HepG2 (cell line): ENCODE results near the gene CHN1. TPM values are rescaled to one million over a fixed set of nuclear protein-coding genes. Genes with fewer than 3 reads are reported as not detected.

Source experiments
- ATAC-seq: fragments of 200-7000 bp; cut with Tn5 transposase; 3 replicates; pipeline ENCODE4 v1.9.1; 2020; ENCODE audit warnings: mild to moderate bottlenecking, moderate library complexity
- BruUV-seq: library from RNA; stranded (reverse); fragments of 400-500 nt; replicated peaks from 2 replicates; lab custom pipeline; 2021; lab: Mats Ljungman, UMichigan
- CTCF ChIA-PET: fragments of 300-600 bp; formaldehyde crosslinking; extraction: SDS; loops from one replicate; lab custom pipeline; 2021; ENCODE audit warnings: low total read pairs, inconsistent platforms, low intra/inter-chr PET ratio; lab: Yijun Ruan, JAX
- POLR2A ChIA-PET: fragments of 350-600 bp; sonication (Branson Sonifier 250); formaldehyde crosslinking; loops from one replicate; lab custom pipeline; 2020; ENCODE audit warnings: antibody characterized with exemption, inconsistent platforms; lab: Yijun Ruan, JAX
- DNase-seq: peaks from one replicate; pipeline ENCODE4 v3.0.0-alpha.2; 2015; ENCODE audit warnings: low spot score
- FAIRE-seq: peaks from 3 replicates; lab custom pipeline; 2011; peaks lifted over from hg19 to GRCh38; lab: Jason Lieb, UNC
- H2AFZ ChIP-seq: one replicate; pipeline ENCODE4 v1.6.1; 2011; ENCODE audit warnings: low read length, inconsistent platforms
- H3K27ac ChIP-seq: fragments of 300-600 bp; 3 replicates; pipeline ENCODE4 v1.8.0; 2011; ENCODE audit warnings: mixed run types, mild to moderate bottlenecking, mixed read lengths, low read length, inconsistent platforms; ENCODE audit not compliant: insufficient read depth; ENCODE audit errors: extremely low read length
- H3K27me3 ChIP-seq, 2 experiments: fragments of 200-600 bp in 1 of 2; 2 replicates in 1 of 2; 3 replicates in 1 of 2; pipeline versions ENCODE4 v1.6.0 to v1.8.0; 2011; ENCODE audit warnings: low read length in 2 of 2, mild to moderate bottlenecking in 2 of 2, moderate library complexity in 2 of 2, inconsistent platforms in 1 of 2; ENCODE audit not compliant: insufficient read depth in 2 of 2, control insufficient read depth in 1 of 2
- H3K36me3 ChIP-seq, 2 experiments: fragments of 200-600 bp in 1 of 2; replicated peaks in 1 of 2; 2 replicates in 1 of 2; 3 replicates in 1 of 2; pipeline versions ENCODE4 v1.5.1 to v1.8.0; 2011; ENCODE audit warnings: low read length in 2 of 2, inconsistent platforms in 1 of 2; ENCODE audit not compliant: insufficient read depth in 2 of 2, control insufficient read depth in 1 of 2
- H3K4me1 ChIP-seq: 2 replicates; pipeline ENCODE4 v1.5.1; 2012; ENCODE audit warnings: low read length, inconsistent platforms; ENCODE audit not compliant: insufficient read depth
- H3K4me2 ChIP-seq: 2 replicates; pipeline ENCODE4 v1.6.0; 2011; ENCODE audit warnings: low read depth, low read length, inconsistent platforms
- H3K4me3 ChIP-seq, 3 experiments: fragments of 200-600 bp in 1 of 3; sonication (generic), shearing (Covaris generic) in 1 of 3; replicated peaks in 1 of 3; 2 replicates each; pipeline ENCODE4 v1.5.1; 2011 to 2016; ENCODE audit warnings: low read length in 3 of 3, inconsistent platforms in 2 of 3, low read depth in 2 of 3, mild to moderate bottlenecking in 2 of 3, control low read depth in 1 of 3, mixed read lengths in 1 of 3; ENCODE audit not compliant: insufficient read depth in 1 of 3
- H3K79me2 ChIP-seq: one replicate; pipeline ENCODE4 v1.6.1; 2011; ENCODE audit warnings: low read length, inconsistent platforms; ENCODE audit not compliant: insufficient read depth
- H3K9ac ChIP-seq: 2 replicates; pipeline ENCODE4 v1.6.0; 2011; ENCODE audit warnings: mild to moderate bottlenecking, low read depth, low read length, inconsistent platforms; ENCODE audit not compliant: insufficient read depth
- H3K9me3 ChIP-seq: 2 replicates; pipeline ENCODE4 v1.5.1; 2012; ENCODE audit warnings: mild to moderate bottlenecking, low read length
- H4K20me1 ChIP-seq: 2 replicates; pipeline ENCODE4 v1.6.0; 2011; ENCODE audit warnings: inconsistent platforms, mild to moderate bottlenecking, low read length, moderate library complexity; ENCODE audit not compliant: insufficient read depth
- FLYWCH1 ChIP-seq: sonication (generic); formaldehyde crosslinking; IDR thresholded peaks from 2 replicates; pipeline ENCODE4 v1.8.1; 2023; ENCODE audit warnings: mild to moderate bottlenecking, missing genetic modification reagents
- HDAC6 ChIP-seq: fragments of 200-600 bp; sonication (generic); IDR thresholded peaks from 2 replicates; pipeline ENCODE4 v1.7.0; 2017; ENCODE audit warnings: mild to moderate bottlenecking, antibody characterized with exemption, low read length, low read depth
- ISL2 ChIP-seq: sonication (generic); formaldehyde crosslinking; IDR thresholded peaks from 2 replicates; pipeline ENCODE4 v1.5.0; 2020; ENCODE audit warnings: missing genetic modification reagents
- KAT8 ChIP-seq: IDR thresholded peaks from 2 replicates; pipeline ENCODE4 v1.6.1; 2016; ENCODE audit warnings: missing genetic modification reagents, missing compliant biosample characterization
- KDM5A ChIP-seq: fragments of 200-600 bp; sonication (generic); IDR thresholded peaks from 2 replicates; pipeline ENCODE4 v1.7.0; 2018; ENCODE audit warnings: antibody characterized with exemption, mild to moderate bottlenecking, low read length, borderline replicate concordance
- KMT2A ChIP-seq: sonication (generic); formaldehyde crosslinking; IDR thresholded peaks from 2 replicates; pipeline ENCODE4 v1.4.0; 2020; ENCODE audit warnings: missing genetic modification reagents
- PHF20 ChIP-seq: sonication (generic); formaldehyde crosslinking; IDR thresholded peaks from 2 replicates; pipeline ENCODE4 v1.5.0; 2020; ENCODE audit warnings: mild to moderate bottlenecking, missing genetic modification reagents
- SP1 ChIP-seq, 2 experiments: fragments of 450-650 bp in 1 of 2; sonication (generic) in 1 of 2; formaldehyde crosslinking in 1 of 2; IDR thresholded peaks; 2 replicates each; pipeline versions ENCODE4 v1.4.0 to v1.6.1; 2016 to 2020; ENCODE audit warnings: missing genetic modification reagents in 1 of 2
- TBL1XR1 ChIP-seq: fragments of 150-350 bp; IDR thresholded peaks from 2 replicates; pipeline ENCODE4 v1.6.1; 2014; ENCODE audit warnings: borderline replicate concordance, low read length; ENCODE audit not compliant: partially characterized antibody
- ZBTB34 ChIP-seq: sonication (generic); formaldehyde crosslinking; IDR thresholded peaks from 2 replicates; pipeline ENCODE4 v1.8.0; 2022; ENCODE audit warnings: mild to moderate bottlenecking, missing genetic modification reagents
- ZNF224 ChIP-seq: sonication (generic); formaldehyde crosslinking; IDR thresholded peaks from 2 replicates; pipeline ENCODE4 v1.5.0; 2020; ENCODE audit warnings: mild to moderate bottlenecking, missing genetic modification reagents
- ZNF326 ChIP-seq: sonication (generic); formaldehyde crosslinking; IDR thresholded peaks from 2 replicates; pipeline ENCODE4 v1.4.0; 2020; ENCODE audit warnings: missing genetic modification reagents, borderline replicate concordance
- ZNF572 ChIP-seq: sonication (generic); formaldehyde crosslinking; IDR thresholded peaks from 2 replicates; pipeline ENCODE4 v1.5.1; 2020; ENCODE audit warnings: mild to moderate bottlenecking, missing genetic modification reagents
- ZNF652 ChIP-seq: IDR thresholded peaks from 2 replicates; pipeline ENCODE4 v1.6.1; 2016; ENCODE audit warnings: low read depth, borderline replicate concordance
- ZSCAN5A ChIP-seq: sonication (generic); formaldehyde crosslinking; IDR thresholded peaks from 2 replicates; pipeline ENCODE4 v1.8.0; 2022; ENCODE audit warnings: mild to moderate bottlenecking, missing genetic modification reagents, borderline replicate concordance
- WGBS: methylation state at CpG from one replicate; pipeline ENCODE4 v1.1.6; 2017; ENCODE audit warnings: low lambda C conversion rate; 5-methylcytosine and 5-hydroxymethylcytosine counted together
- in situ Hi-C: cut with HindIII; loops from 2 replicates; pipeline ENCODE4 v1.10.0; 2017; ENCODE audit warnings: low pct_unique_long_range_greater_than_20kb; ENCODE audit not compliant: extremely low pct_ligation_motif_present
- intact Hi-C: fragments of 100-400 bp; cut with micrococcal nuclease; formaldehyde crosslinking; loops from one replicate; pipeline ENCODE4 v1.10.0; 2022; ENCODE audit not compliant: unreplicated experiment
- polyA plus RNA-seq, 8 experiments: library from polyadenylated mRNA; depleted of rRNA in 3 of 8; stranded (reverse) in 7 of 8; unstranded in 1 of 8; fragments of >200 nt; fragmentation: Illumina TruSeq in 4 of 8; extraction: Trizol in 4 of 8; gene quantifications; 2 replicates each; pipeline versions ENCODE4 v1.2.1 to v1.2.3, GENCODE V29; 2011 to 2016; ENCODE audit warnings: low read depth in 4 of 8, missing spikeins in 1 of 8, mixed read lengths in 1 of 8; ENCODE audit not compliant: insufficient read depth in 1 of 8
- total RNA-seq, 5 experiments: library from RNA; depleted of rRNA; stranded (reverse); fragments of >200 nt; fragmentation: Illumina TruSeq; extraction: Trizol; gene quantifications; 2 replicates each; pipeline ENCODE4 v1.2.3, GENCODE V29; 2016; ENCODE audit warnings: low read depth in 1 of 5

CHN1 gene
- total and polyA plus RNA-seq, 2 of the 13 experiments (the other 11 are each of a cell fraction or from before 2014, with no cell fraction given): 2.8 to 3.5 TPM

- Histone ChIP-seq H3K4me1 (no peaks in the 10 kb centered on the region), H3K9me3 (no peaks in the 10 kb centered on the region), H4K20me1 (no peaks in the 10 kb centered on the region)
- DNase-seq: no peak
- TF ChIP-seq PHF20 (CRISPR knock-in tag): no peak
- TF ChIP-seq TBL1XR1: no peak
- no peak for TF ChIP-seq ZNF652
- TF ChIP-seq SP1 (IDR thresholded peaks at IDR 0.05): no peak
- no peak for TF ChIP-seq SP1 (CRISPR knock-in tag; IDR thresholded peaks at IDR 0.05)
- TF ChIP-seq HDAC6: no peak
- no peak for TF ChIP-seq FLYWCH1 (CRISPR knock-in tag)
- TF ChIP-seq ZSCAN5A (CRISPR knock-in tag): no peak
- TF ChIP-seq ZBTB34: no peak
- no peak for TF ChIP-seq KMT2A (CRISPR knock-in tag)
- TF ChIP-seq ISL2: no peak
- no peak for TF ChIP-seq ZNF224 (CRISPR knock-in tag)
- no peak for TF ChIP-seq ZNF572 (CRISPR knock-in tag)
- TF ChIP-seq KDM5A: no peak
- TF ChIP-seq KAT8 (CRISPR knock-in tag): no peak
- no peak for TF ChIP-seq ZNF326 (CRISPR knock-in tag)
- TF ChIP-seq, all 625 proteins: peak for 0
- Histone ChIP-seq H3K9ac (no peak overlapping the region), H2AFZ (no peak overlapping the region), H3K4me3 (no peak overlapping the region), H3K79me2 (no peaks in the 10 kb centered on the region), H3K27me3 (no peaks in the 10 kb centered on the region), H3K27ac (no peak overlapping the region), H3K4me2 (no peak overlapping the region), H3K36me3 (no peaks in the 10 kb centered on the region)
- intact Hi-C loops: no loop called here
- in situ Hi-C loops: no loop called here
- BruUV-seq: no TSS peak
- CTCF ChIA-PET: no interaction called here
- 9% methylated on average over 3 of the region's 3 CpGs for WGBS
- FAIRE-seq (no peak), ATAC-seq (no peak)
- POLR2A ChIA-PET: no interaction called here
Observed at GRCh38 chr2:174882416-174882815, 122.8 kb downstream of the CHN1 start.
